Natural killer cell treated with Interleukin-12 subunit alpha and Interleukin-12 subunit beta and Interleukin-15 and Interleukin-18, amount 100 ng/mL, for 72 hours (primary cell): ENCODE results near the gene KCNQ4. TPM values are rescaled to one million over a fixed set of nuclear protein-coding genes. Genes with fewer than 3 reads are reported as not detected.

Experiments
- ATAC-seq, 2 donors: fragments of 150-1000 bp; cut with Tn5 transposase in 1 of 2; sonication (Bioruptor Pico), chemical (Tn5 transposase) in 1 of 2; 2 replicates each; pipeline ENCODE4 v1.10.0; 2021
- DNase-seq: peaks from one replicate; pipeline ENCODE4 v3.0.0; 2022; ENCODE audit warnings: low spot score
- H3K27ac Mint-ChIP-seq, 2 donors: 1 replicate in 1 of 2; 2 replicates in 1 of 2; pipeline ENCODE4 v1.8.0; 2022; ENCODE audit warnings: mixed read lengths in 2 of 2, mild to moderate bottlenecking in 1 of 2, moderate library complexity in 1 of 2
- H3K27me3 Mint-ChIP-seq, 2 donors: 1 replicate in 1 of 2; 2 replicates in 1 of 2; pipeline ENCODE4 v1.8.0; 2022; ENCODE audit warnings: mixed read lengths in 2 of 2
- H3K36me3 Mint-ChIP-seq: one replicate; pipeline ENCODE4 v1.8.0; 2022; ENCODE audit warnings: mixed read lengths
- H3K4me1 Mint-ChIP-seq, 2 donors: 1 replicate in 1 of 2; 2 replicates in 1 of 2; pipeline ENCODE4 v1.8.0; 2022; ENCODE audit warnings: low read depth in 2 of 2, mixed read lengths in 2 of 2, mild to moderate bottlenecking in 1 of 2
- H3K4me3 Mint-ChIP-seq: one replicate; pipeline ENCODE4 v1.8.0; 2022; ENCODE audit warnings: mixed read lengths
- H3K9me3 Mint-ChIP-seq: 2 replicates; pipeline ENCODE4 v1.8.0; 2022; ENCODE audit warnings: mixed read lengths
- total RNA-seq, 2 donors: library from RNA; stranded (reverse); gene quantifications; one replicate each; pipeline ENCODE4 v1.2.3, GENCODE V29; 2022

KCNQ4 gene
- total RNA-seq = under 1 TPM; 0.24 to 0.56 TPM

DNA sequence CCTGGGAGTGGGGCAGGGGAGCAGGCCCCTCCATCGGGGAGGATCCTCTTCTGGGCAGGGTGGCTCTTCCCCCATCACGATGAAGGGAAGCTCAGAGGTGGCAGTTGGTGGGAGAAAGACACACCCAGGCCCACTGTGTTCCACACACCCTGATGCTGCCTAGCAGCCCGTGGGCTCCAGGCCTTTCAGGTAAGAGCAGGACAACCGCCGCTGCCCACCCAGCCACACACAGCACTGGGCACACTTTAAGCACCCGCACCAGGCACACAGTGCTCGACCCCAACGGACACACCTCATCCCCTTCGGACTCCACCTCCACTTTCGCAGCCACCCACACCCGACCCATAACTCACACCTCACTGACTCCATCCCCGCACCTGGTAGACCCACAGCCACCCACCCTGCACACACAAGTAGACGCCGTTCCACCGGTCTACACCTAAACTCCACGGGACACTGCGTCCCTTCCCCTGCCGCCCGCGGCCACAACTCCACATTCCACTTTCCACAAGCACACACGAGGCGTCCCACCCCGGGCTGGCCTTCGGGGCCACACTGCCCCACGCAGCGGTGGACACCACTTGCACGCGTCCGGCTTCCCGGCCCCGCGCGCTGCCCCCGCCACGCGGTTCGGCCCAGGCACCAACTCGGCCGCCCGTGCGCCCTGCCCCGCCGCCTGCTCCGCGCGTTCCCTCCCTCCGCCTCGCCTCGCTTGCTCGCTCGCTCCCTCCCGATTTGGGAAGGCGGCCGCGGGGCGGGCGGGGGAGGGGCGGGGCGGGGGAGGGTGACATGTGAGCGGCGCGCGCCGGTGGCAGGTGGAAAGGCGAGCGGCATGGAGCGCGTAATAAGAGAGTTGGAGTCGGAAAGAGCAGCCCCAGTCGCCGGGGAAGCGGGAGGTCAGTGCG lies at the start of gene KCNQ4:
Gene KCNQ4, plus strand, starts transcription at position 787 of the 905 bp plus-strand sequence. CDS start 307 bp downstream, outside the sequence.
- no peaks in the 10 kb centered on the region for H3K36me3 Mint-ChIP-seq
- no peaks in the 10 kb centered on the region for H3K9me3 Mint-ChIP-seq
- DNase-seq = no peak
- H3K4me1 Mint-ChIP-seq = peaks cover 0 to 12% of the 10 kb centered on the region in 2 donors
- peaks cover 5 to 26% of the 10 kb centered on the region in 2 donors for H3K27me3 Mint-ChIP-seq
- peak; percentile 8 to 29 for ATAC-seq
- no peak within 1 kb of the TSS for H3K27ac Mint-ChIP-seq
- H3K4me3 Mint-ChIP-seq = peak within 1 kb of the TSS; percentile 66

DNA sequence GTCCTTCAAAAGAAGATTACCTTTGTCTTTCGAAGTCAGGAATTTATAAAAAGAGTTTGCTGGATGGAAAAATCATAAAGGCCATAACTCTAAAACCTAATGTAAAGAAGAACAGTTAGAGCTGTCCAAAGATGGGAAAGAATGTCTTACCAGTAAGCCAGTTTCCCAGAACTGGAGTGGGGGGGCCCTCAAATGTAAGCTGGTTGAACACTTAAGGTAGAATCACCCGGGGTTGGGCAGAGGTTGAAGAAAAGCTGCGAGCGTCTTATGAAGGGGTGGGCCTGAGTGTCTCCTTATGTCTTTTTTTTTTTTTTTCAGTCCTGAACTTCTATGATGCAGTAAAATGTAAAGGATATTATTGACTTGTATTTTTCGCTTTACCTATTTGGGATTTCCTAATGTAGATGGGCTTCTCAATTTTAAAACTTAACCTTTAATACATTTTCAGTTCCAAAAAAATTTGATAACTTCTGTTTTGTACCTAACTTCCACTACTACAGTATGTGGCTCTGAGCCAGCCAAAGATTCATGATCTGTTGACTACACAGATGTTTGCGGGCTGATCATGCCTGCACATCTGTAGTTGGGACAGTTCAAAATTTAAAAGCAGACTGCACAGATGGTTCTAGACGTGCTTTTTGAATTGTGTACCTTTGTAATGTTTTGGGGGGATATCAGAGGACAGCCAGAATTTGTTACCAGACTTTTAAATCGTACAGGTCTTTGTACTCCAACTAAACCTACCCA lies 48.5 kb upstream of the KCNQ4 start:
- H3K9me3 Mint-ChIP-seq = no peaks in the 10 kb centered on the region
- no peak overlapping the region for H3K4me3 Mint-ChIP-seq
- H3K27me3 Mint-ChIP-seq = no peaks in the 10 kb centered on the region
- peaks cover 24 to 33% of the 10 kb centered on the region in 2 donors for H3K4me1 Mint-ChIP-seq
- DNase-seq (no peak), ATAC-seq (no peak)
- peaks cover 16% of the 10 kb centered on the region for H3K36me3 Mint-ChIP-seq
- H3K27ac Mint-ChIP-seq = no peak overlapping the region

DNA sequence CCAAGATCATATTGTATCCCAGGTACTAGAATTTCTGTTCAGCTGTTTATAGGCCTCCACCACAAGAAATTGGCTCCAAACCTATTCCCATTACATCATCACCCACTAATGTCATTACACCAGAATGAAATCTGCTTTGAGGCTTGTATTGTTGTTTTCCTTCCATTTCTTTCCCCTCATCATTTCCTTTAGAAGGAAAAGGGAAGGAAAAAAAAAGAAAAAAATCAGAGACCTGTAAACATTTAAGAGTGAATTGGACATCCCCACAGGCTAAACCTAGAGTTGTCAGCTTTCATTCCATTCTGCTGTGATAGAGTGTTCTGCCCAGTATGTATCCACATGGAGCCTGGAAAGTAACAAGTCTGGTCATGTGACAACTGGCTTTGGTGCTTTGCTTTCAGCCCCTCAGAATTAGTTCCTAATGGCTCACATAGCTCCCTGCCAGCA lies 47.5 kb upstream of the KCNQ4 start:
- Mint-ChIP-seq H3K9me3 (no peaks in the 10 kb centered on the region), H3K4me3 (no peak overlapping the region), H3K36me3 (peaks cover 16% of the 10 kb centered on the region), H3K4me1 (peaks cover 23 to 27% of the 10 kb centered on the region in 2 donors), H3K27ac (no peak overlapping the region), H3K27me3 (no peaks in the 10 kb centered on the region)
- ATAC-seq = no peak
- no peak for DNase-seq

DNA sequence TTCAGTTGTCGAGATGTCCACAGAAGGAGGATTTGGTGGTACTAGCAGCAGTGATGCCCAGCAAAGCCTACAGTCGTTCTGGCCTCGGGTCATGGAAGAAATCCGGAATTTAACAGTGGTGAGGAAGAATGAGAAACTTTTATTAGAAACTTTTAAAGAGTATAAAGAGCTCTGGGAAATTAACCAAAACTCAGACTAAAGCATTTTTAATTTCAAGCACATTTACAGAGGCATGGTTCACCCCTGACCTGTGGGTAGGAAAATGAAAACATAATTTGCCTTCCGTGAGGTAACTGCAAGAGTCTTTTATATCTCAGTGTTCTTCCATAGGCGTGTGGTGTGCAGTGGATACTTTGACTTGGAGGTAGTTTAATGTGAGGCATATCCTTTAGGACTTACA lies 44.8 kb upstream of the KCNQ4 start:
- H3K4me1 Mint-ChIP-seq = peaks cover 18 to 23% of the 10 kb centered on the region in 2 donors
- H3K27ac Mint-ChIP-seq = peak overlapping the region in 1 of 2 donors; percentile 6
- ATAC-seq = no peak
- H3K27me3 Mint-ChIP-seq = no peaks in the 10 kb centered on the region
- no peak overlapping the region for H3K4me3 Mint-ChIP-seq
- no peaks in the 10 kb centered on the region for H3K9me3 Mint-ChIP-seq
- peaks cover 16% of the 10 kb centered on the region for H3K36me3 Mint-ChIP-seq
- DNase-seq = no peak

DNA sequence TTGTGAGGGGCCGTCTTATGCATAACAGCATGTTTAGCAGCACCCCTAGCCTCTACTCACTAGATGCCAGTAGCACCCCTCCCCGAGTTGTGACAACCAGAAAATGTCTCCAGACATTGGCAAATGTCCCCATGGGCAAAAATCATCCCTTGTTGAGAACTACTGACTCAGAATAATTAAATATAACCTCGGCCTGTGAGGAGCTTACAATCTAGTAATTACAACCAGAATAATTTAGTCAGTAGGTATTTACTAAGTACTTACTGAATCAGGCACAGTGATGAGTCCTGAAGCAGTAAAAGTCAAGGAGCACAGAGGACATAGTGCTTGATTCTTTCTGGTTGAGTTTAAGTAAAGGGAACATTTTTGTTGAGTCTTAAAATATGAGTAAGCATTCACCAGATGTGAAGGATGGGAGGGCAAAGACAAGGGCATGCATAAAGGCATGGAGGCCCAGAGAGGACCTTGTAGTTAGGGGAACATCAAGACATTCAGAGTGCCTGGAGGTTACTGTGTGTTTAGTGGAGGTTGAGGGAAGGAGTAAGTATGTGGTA lies 44.1 kb upstream of the KCNQ4 start:
- Mint-ChIP-seq H3K4me1 (peaks cover 18 to 23% of the 10 kb centered on the region in 2 donors), H3K36me3 (peaks cover 16% of the 10 kb centered on the region), H3K27me3 (no peaks in the 10 kb centered on the region), H3K9me3 (no peaks in the 10 kb centered on the region), H3K27ac (peak overlapping the region in 1 of 2 donors; percentile 6), H3K4me3 (no peak overlapping the region)
- ATAC-seq = no peak
- DNase-seq = no peak

DNA sequence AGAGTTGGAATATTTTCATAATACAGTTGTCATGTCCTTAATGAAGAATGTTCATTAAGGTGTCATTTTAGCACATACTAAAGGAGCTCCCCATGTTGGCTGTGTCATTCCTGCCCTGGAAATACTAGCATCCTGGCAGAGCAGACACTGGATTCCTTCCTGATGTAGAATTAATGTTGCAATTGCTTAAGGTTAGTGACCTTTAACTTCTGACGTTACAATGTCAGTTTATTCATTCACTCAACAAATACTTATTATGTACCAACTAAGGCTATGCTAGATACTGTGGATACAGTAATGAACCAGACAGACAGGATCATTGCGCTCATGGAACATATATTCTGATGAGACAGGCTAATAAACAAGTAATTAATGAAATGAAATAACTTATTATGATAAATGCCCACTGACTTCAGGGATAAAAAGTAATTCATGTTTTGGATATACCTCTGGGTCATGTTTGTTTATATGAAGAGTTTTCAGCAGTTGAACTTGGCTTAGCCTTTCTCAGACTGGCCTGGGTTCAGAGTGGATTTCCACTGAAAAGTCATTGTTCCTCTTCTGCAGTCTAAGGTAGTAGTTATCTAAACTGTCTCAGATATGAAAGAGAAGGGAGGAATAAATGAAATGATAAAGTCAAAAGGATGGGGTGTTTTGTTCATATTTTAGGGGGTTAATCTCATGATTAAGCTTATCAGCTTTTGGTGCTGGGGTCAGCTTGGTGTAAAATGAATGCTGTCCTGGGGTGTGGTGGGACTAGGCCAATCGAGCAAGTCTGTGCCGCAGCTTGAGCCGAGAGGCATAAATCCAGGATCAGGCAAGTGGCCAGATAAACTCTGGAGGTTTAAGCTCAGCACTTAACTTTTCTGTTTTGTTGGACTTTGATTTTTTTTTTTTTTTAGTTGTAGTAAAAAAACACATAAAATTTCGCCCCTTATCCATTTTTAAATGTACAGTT lies 43.3 kb upstream of the KCNQ4 start:
- H3K4me3 Mint-ChIP-seq = no peak overlapping the region
- no peaks in the 10 kb centered on the region for H3K9me3 Mint-ChIP-seq
- H3K4me1 Mint-ChIP-seq = peaks cover 19% of the 10 kb centered on the region in 2 donors
- ATAC-seq = no peak
- H3K27ac Mint-ChIP-seq = peak overlapping the region in 1 of 2 donors; percentile 6
- H3K36me3 Mint-ChIP-seq = peaks cover 16% of the 10 kb centered on the region
- H3K27me3 Mint-ChIP-seq = no peaks in the 10 kb centered on the region
- no peak for DNase-seq

DNA sequence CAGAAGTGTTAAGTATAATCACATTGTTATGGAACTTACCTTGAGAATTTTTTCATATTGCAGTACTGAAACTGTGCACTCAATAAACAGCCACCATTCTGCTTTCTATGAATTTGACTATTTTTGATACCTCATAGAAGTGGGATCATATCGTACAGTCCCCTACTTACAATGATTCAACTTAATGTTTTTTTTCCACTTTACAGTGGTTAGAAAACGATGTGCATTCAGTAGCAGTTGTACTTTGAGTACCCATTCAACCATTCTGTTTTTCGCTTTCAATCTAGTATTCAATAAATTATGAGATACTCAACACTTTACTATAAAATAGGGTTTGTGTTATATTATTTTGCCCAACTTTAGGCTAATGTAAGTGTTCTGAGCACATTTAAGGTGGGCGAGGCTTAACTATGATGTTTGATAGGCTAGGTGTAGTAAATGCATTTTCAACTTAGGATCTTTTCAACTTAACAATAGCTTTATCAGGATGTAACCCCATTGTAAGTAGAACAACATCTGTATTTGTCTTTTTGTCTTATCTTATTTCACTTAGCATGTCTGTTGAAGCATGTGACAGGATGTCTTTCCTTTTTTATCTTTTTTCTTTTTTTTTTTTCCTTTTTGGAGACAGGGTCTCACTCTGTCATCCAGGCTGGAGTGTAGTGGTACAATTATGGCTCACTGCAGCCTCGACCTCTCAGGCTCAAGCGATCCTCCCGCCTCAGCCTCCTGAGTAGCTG lies 42.4 kb upstream of the KCNQ4 start:
- no peak for ATAC-seq
- Mint-ChIP-seq H3K27ac (peak overlapping the region in 1 of 2 donors; percentile 27), H3K4me3 (no peak overlapping the region), H3K9me3 (no peaks in the 10 kb centered on the region), H3K36me3 (peaks cover 16% of the 10 kb centered on the region), H3K27me3 (no peaks in the 10 kb centered on the region), H3K4me1 (peaks cover 19 to 26% of the 10 kb centered on the region in 2 donors)
- no peak for DNase-seq

DNA sequence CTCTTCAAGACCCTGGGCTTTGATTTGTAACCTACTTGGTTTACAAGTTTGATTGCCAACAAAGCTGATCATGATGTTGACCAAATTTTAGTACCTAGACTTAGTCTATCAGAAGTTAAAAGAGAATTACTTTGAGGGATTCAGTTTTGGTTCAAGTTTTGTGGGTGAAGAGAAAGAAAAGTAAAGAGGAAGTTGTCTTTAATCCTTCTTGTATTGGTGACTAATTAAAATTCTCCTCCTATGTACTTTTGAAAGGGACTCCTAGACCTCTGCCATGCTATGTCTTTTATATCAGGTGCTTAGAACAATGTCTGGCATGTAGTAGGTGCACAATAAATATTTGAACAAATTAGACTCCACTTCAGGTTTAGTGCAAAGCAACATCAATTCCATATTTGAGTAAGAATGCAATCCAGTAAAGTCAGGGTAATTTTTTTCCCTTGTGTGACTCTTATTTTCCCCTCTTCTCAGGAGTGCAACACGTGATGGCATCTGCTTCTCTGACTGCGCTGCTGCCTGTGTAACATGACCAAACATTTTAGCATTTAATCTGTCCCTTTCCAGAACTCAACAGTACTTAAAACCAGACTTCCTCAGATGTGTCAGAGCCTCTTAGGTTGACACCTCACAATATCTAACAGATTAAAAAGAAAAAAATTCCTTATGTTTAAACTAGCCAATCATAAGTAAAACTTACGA lies 41.1 kb upstream of the KCNQ4 start:
- H3K27me3 Mint-ChIP-seq = no peaks in the 10 kb centered on the region
- ATAC-seq (no peak), DNase-seq (no peak)
- H3K4me1 Mint-ChIP-seq = peaks cover 23 to 26% of the 10 kb centered on the region in 2 donors
- H3K36me3 Mint-ChIP-seq = peaks cover 16% of the 10 kb centered on the region
- H3K9me3 Mint-ChIP-seq = no peaks in the 10 kb centered on the region
- H3K27ac Mint-ChIP-seq = peak overlapping the region in 1 of 2 donors; percentile 23
- no peak overlapping the region for H3K4me3 Mint-ChIP-seq

DNA sequence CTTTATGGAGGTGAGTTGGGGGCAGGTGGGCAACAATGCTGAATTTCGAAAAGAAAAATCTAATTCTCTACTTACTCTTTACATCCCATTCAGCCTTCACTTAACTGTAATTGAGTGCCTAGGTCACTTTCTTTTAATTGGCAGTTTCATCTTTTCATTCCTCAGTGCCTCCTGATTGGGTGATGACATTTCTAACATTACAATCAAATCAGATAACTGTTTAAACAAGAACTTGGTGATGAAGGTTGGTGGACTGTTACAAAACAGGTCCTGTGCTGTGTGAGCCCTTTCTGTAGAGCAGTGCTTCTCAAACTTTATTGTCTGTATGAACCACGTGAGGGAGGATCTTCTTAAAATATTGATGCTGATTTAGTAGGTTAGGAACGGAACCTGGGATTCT lies 40.1 kb upstream of the KCNQ4 start:
- Mint-ChIP-seq H3K27me3 (no peaks in the 10 kb centered on the region), H3K4me1 (peaks cover 23 to 26% of the 10 kb centered on the region in 2 donors), H3K36me3 (peaks cover 15% of the 10 kb centered on the region), H3K4me3 (no peak overlapping the region), H3K27ac (peak overlapping the region in 1 of 2 donors; percentile 10), H3K9me3 (no peaks in the 10 kb centered on the region)
- DNase-seq (no peak), ATAC-seq (no peak)

DNA sequence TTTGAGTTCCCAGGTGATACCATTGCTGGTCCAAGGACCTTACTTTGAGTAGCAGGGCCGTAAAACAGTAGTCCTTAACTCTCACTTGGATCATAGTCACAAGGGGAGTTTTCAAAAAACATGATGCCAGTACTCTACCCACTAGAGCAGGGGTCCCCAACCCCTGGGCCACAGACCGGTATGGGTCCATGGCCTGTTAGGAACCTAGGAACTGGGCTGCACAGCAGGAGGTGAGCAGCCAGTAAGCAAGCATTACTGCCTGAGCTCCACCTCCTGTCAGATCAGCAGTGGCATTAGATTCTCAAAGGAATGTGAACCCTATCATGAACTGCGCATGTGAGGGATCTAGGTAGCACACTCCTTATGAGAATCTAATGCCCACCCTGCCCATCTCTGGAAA lies 39.7 kb upstream of the KCNQ4 start:
- H3K36me3 Mint-ChIP-seq = peaks cover 13% of the 10 kb centered on the region
- DNase-seq (no peak), ATAC-seq (no peak)
- no peaks in the 10 kb centered on the region for H3K9me3 Mint-ChIP-seq
- H3K4me3 Mint-ChIP-seq = no peak overlapping the region
- H3K27ac Mint-ChIP-seq = peak overlapping the region in 1 of 2 donors; percentile 10
- peaks cover 21 to 22% of the 10 kb centered on the region in 2 donors for H3K4me1 Mint-ChIP-seq
- no peaks in the 10 kb centered on the region for H3K27me3 Mint-ChIP-seq

DNA sequence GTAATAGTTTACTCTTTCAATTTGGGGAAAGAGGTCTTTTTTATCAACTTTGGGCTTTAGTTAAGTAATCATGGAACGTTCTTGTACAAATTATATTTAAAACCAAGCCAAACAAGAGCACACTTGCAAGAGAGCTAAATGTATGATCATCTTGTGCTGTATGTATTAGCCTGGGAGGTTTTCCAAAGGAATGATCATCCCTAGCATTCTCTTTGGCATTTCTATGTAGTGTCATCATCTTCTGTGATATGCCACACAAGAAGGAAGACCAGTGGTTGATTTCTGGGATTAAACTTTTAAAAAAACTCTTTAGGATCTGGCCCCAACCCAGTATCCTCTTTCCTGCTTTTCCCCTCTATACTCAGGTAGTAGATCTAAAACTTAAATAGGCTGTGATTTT lies 38.4 kb upstream of the KCNQ4 start:
- Mint-ChIP-seq H3K9me3 (no peaks in the 10 kb centered on the region), H3K4me3 (no peak overlapping the region), H3K27ac (peak overlapping the region; percentile 36 to 53), H3K36me3 (peaks cover 9% of the 10 kb centered on the region), H3K27me3 (no peaks in the 10 kb centered on the region), H3K4me1 (peaks cover 17% of the 10 kb centered on the region in 2 donors)
- no peak for DNase-seq
- no peak for ATAC-seq
